Stimulated activated CD8-positive, alpha-beta memory T cell treated with anti-CD3 and anti-CD28 coated beads, Interleukin-2, amount 100 ng/mL, for 48 hours (primary cell): ENCODE data around the gene CYP3A4.
"Not testable (repeated sequence)": the region's sequence is repeated elsewhere in the genome, so short reads cannot be mapped to it uniquely, and the experiment has no call there.

Experiments
- DNase-seq, 2 donors: peaks; one replicate each; pipeline ENCODE4 v3.0.0-alpha.2; 2020; ENCODE audit warnings: low read depth in 2 of 2

The CYP3A4 gene

GRCh38 chr7:99784007-99784406 is at the start of gene CYP3A4:
TSS of gene CYP3A4 (minus strand) at chr7:99784184. CDS start at chr7:99784081, 103 bp downstream.
- no peak for DNase-seq

GRCh38 chr7:99833289-99833877 is 49.4 kb upstream of the CYP3A4 start:
- no peak for DNase-seq

- no peak for DNase-seq
Observed at GRCh38 chr7:99831595-99831994, 47.6 kb upstream of the CYP3A4 start.

GRCh38 chr7:99829524-99830160 is 45.7 kb upstream of the CYP3A4 start:
- no peak for DNase-seq

- DNase-seq, result no peak
Observed at GRCh38 chr7:99828811-99829210, 44.8 kb upstream of the CYP3A4 start.

GRCh38 chr7:99827040-99827778 is 43.2 kb upstream of the CYP3A4 start:
- no peak for DNase-seq

- no peak for DNase-seq
Observed at GRCh38 chr7:99825873-99826272, 41.9 kb upstream of the CYP3A4 start.

DNA sequence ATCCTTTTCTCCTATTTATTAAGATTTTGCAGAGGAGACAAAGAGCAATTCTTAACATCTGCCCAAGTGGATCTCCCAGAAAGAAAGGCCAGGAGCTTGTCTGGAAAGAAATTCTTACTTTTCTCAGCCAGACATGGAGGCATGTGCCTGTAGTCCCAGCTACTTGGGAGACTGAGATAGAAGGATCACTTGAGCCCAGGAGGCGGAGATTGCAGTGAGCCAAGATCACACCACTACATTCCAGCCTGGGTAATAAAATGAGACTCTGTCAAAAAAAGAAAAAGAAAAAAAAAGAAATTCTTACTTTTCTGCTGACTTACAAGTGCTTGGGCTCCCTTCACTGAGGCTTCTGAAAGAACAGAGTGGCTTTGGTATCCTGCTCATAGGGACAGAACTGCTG is 41.5 kb upstream of the CYP3A4 start:
- DNase-seq, result no peak

DNA sequence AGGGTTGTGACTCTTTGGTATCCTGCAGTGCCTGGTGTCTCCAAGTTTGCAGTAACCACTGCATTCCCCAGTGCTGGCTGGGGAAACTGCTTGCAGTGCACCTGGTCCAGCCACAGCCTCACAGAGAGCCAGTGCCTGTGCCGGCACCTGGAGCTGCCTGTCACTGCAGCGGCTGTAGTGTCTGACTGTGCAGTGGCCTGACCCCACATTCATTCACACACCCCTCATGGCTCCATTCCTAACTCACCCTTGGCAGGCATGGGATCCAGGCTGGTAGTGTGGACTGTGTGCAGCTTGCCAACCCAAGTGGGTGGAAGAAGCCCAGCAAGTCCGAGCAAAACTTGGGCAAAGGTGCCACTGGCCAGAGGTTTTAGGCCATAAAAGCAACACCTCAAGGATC is 40.1 kb upstream of the CYP3A4 start:
- no peak for DNase-seq

GRCh38 chr7:99822731-99823718 is 39.0 kb upstream of the CYP3A4 start:
- no peak for DNase-seq

DNA sequence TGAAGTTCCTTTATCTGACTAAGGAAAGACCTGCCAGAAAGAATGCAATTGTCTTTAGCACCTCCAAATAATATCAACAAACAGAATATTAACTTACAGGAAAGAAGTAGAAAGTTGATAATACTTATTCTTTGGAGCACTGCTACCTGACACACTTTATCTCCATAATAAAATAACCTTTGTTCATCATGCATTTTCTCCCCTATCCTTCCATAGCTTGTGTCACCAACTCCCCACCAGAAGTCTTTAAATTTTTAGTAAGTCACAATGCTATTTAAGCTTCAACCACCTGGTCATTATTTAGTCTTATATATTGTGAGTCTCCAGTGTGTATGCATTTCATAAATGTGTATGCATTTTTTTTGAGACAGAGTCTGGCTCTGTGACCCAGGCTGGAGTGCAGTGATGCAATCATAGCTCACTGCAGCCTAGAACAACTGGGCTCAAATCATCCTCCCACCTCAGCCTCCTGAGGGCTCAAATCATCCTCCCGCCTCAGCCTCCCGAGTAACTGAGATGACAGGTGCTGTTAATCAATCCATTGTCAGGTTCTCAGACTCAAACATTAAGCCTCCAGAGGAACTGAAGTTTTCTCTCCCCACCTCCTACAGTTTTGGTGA is 36.5 kb upstream of the CYP3A4 start:
- no peak for DNase-seq

DNA sequence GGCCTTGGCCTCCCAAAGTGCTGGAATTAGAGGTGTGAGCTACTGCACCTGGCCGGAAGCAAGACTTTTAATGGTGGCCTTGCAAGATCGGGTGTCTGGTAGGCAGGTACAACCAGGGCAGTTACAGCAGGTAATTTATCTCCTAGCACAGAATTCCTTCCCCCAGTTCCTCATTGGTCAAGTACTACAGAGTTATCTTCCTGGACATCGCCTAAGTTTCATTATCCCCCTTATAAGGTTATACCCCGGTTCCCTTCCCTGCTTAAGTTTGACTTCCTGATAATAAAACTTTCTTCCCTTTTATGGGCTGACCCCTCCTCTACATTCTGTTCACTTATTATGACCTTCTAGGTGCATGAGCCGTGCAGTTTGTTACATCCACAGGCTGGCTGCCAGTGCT is 24.8 kb upstream of the CYP3A4 start:
- no peak for DNase-seq

DNA sequence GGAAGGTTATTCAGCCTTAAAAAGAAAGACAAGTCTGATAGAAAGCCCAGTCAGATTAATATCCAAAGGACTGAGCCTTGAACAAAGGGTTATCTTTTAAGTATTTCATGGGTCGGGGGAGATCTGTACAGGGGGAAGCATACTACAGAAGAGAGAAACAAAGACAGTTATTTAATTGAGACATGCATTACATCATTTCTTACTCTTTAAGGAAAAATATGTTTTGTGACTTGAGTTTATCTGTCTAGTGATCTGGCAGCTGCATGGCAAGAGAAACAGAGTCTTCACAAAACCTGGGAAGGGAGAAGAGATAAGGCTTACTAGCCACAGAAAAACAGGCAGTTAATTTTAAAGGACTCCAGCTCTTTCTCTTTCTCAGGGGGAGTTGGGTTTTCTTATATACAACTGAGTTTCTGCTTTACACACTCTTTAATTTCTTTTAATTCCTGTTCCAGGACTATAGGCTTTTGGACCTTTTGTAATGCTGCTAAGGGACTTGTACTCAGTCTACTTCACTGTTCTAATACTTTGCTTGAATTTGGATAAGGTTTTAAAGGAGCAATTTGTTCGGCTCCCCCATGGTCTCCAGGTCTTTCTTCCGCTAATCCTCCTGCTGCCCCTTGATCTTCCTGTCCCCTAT is 23.0 kb upstream of the CYP3A4 start:
- DNase-seq, result no peak

GRCh38 chr7:99805641-99806040 is 21.7 kb upstream of the CYP3A4 start:
- DNase-seq, result no peak

GRCh38 chr7:99803118-99803517 is 19.1 kb upstream of the CYP3A4 start:
- not testable (repeated sequence) for DNase-seq

- not testable (repeated sequence) for DNase-seq
Observed at GRCh38 chr7:99801407-99801806, 17.4 kb upstream of the CYP3A4 start.

GRCh38 chr7:99798972-99799371 is 15.0 kb upstream of the CYP3A4 start:
- DNase-seq, result no peak

- DNase-seq, result not testable (repeated sequence)
Observed at GRCh38 chr7:99795864-99796263, 11.9 kb upstream of the CYP3A4 start.

- no peak for DNase-seq
Observed at GRCh38 chr7:99794585-99795502, 10.9 kb upstream of the CYP3A4 start.

DNA sequence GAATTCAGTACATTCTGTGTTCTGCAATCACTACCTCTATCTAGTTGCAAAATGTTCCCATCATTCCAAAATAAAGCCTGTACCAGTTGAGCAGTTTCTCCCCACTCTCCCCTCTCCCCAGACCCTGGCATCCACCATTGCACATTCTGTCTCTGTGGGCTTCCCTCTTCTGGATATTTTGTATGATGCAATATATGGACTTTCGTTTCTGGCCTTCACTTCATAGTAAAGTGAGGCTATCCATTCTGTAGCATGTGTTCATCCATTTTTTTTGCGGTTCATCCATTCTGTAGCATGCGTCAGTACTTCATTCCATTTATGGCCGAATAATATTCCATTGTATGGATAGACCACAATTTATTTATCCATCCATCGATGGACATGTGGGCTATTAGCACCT is 9.5 kb upstream of the CYP3A4 start:
- DNase-seq, result no peak
